ENCODE data around the gene C19orf67.

The C19orf67 gene

DNA sequence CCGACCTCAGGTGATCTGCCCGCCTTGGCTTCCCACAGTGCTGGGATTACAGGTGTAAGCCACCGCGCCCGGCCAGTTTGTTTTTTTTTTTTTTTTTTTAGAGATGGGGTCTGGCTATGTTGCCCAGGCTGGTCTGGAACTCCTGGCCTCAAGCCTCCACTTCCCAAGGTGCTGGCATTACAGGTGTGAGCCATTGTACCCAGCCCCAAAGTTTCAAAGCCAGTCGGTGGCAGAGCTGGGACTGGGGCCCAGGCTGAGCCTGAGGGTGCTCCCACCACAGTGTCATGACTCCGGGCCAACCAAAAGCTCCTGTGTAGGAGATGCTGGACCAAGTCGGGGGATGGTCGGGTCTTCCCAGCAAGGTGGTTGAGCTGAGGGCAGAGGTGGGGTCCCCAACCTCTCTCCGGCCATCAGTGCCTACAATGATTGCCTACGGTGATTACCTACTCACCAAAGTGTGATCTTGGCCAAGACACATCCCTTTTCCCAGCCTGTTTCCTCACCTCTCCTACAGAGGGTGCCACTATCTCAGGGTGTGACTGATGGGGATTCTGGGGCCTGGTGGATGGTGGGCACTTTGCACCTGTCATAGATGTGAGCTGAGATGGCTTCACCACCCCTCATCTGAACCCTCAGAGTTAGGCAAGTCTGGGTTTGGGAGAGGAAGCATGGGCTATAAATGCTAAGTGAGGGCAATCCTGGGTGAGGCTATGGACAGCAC, 10.8 kb upstream of the C19orf67 start:
- no peak overlapping the region for H3K27ac ChIP-seq (ENCODE audit: extremely low read depth, low read depth, low read length)
- no peaks in the 10 kb centered on the region for H3K9me3 ChIP-seq (ENCODE audit: control insufficient read depth, insufficient read depth, low read depth, low read length)
- CTCF ChIA-PET = interaction anchor here (0.6 to 1.1 kb wide), 5 partner anchors 16 to 1180 kb away, joined by 3 to 4 read pairs (median 3); a partner anchor contains a TSS
- peaks cover 15 to 37% of the 10 kb centered on the region in 2 experiments; a peak in 2 of 3 replicates for H3K36me3 ChIP-seq (ENCODE audit: control insufficient read depth in 2 of 2, insufficient read depth in 1 of 2, low read length in 2 of 2)
- H3K4me1 ChIP-seq (ENCODE audit: control insufficient read depth, insufficient read depth, low read length) = no peaks in the 10 kb centered on the region
- POLR2A ChIA-PET = interaction anchor here (0.7 to 1.7 kb wide), 2 partner anchors 27 to 40 kb away, joined by 4 to 7 read pairs; partner anchors contain the start of gene ASF1B
- TF ChIP-seq PRDM1 (tag by site-specific recombination; IDR thresholded peaks at IDR 0.05) (no peak), ZNF248 (tag by site-specific recombination; IDR thresholded peaks at IDR 0.05) (no peak), ZNF121 (tag by site-specific recombination; IDR thresholded peaks at IDR 0.05) (peak; percentile 77; the same call in 1 of the 2 replicates), REPIN1 (tag by site-specific recombination; IDR thresholded peaks at IDR 0.05; ENCODE audit: low read depth) (no peak), ZNF530 (tag by site-specific recombination; IDR thresholded peaks at IDR 0.05; ENCODE audit: low read depth) (no peak)
- TF ChIP-seq, protein P1, sequence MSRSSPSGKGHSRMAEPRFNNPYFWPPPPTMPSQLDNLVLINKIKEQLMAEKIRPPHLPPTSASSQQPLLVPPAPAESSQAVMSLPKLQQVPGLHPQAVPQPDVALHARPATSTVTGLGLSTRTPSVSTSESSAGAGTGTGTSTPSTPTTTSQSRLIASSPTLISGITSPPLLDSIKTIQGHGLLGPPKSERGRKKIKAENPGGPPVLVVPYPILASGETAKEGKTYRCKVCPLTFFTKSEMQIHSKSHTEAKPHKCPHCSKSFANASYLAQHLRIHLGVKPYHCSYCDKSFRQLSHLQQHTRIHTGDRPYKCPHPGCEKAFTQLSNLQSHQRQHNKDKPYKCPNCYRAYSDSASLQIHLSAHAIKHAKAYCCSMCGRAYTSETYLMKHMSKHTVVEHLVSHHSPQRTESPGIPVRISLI (tag by site-specific recombination; IDR thresholded peaks at IDR 0.05) = 0 out of 2 replicates have a peak, but pooled peaks have one; percentile 0
- no peak overlapping the region for H3K4me3 ChIP-seq (ENCODE audit: low read depth, low read length)

DNA sequence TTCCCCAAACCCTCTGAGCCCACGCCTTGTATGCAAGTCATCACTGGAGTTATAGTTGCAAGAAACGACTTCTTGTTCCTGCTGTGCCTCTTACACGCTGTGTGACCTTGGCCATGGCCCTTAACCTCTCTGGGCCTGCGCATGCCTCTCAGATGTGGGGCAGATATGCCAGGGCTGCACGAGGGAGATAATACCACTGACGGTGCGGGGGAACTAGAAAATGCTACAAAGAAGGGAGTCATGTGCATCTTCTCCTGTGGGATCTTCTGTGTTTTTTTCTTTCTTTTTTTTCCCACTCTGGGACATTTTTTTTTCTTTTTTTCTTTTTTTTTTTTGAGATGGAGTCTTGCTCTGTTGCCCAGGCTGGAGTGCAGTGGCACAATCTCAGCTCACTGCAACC, 9.3 kb upstream of the C19orf67 start:
- no peak for TF ChIP-seq ZNF214 (tag by site-specific recombination; IDR thresholded peaks at IDR 0.05; ENCODE audit: borderline replicate concordance)
- TF ChIP-seq, protein P1 (tag by site-specific recombination; IDR thresholded peaks at IDR 0.05) = peak; percentile 74; the same call in 1 of the 2 replicates
- no peak for TF ChIP-seq ZSCAN23 (tag by site-specific recombination; IDR thresholded peaks at IDR 0.05)
- TF ChIP-seq ZNF768 (tag by site-specific recombination; IDR thresholded peaks at IDR 0.05) = peak; percentile 82
- TF ChIP-seq GLIS1 (tag by site-specific recombination; IDR thresholded peaks at IDR 0.05) = no peak
- no peak for TF ChIP-seq ZNF175 (tag by site-specific recombination; IDR thresholded peaks at IDR 0.05)
- TF ChIP-seq, protein P2, sequence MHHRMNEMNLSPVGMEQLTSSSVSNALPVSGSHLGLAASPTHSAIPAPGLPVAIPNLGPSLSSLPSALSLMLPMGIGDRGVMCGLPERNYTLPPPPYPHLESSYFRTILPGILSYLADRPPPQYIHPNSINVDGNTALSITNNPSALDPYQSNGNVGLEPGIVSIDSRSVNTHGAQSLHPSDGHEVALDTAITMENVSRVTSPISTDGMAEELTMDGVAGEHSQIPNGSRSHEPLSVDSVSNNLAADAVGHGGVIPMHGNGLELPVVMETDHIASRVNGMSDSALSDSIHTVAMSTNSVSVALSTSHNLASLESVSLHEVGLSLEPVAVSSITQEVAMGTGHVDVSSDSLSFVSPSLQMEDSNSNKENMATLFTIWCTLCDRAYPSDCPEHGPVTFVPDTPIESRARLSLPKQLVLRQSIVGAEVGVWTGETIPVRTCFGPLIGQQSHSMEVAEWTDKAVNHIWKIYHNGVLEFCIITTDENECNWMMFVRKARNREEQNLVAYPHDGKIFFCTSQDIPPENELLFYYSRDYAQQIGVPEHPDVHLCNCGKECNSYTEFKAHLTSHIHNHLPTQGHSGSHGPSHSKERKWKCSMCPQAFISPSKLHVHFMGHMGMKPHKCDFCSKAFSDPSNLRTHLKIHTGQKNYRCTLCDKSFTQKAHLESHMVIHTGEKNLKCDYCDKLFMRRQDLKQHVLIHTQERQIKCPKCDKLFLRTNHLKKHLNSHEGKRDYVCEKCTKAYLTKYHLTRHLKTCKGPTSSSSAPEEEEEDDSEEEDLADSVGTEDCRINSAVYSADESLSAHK (tag by site-specific recombination; IDR thresholded peaks at IDR 0.05) = 0 out of 2 replicates have a peak, but pooled peaks have one; percentile 24
- H3K9me3 ChIP-seq (ENCODE audit: control insufficient read depth, insufficient read depth, low read depth, low read length) = no peaks in the 10 kb centered on the region
- H3K27ac ChIP-seq (ENCODE audit: extremely low read depth, low read depth, low read length) = no peak overlapping the region
- no peaks in the 10 kb centered on the region for H3K4me1 ChIP-seq (ENCODE audit: control insufficient read depth, insufficient read depth, low read length)
- POLR2A ChIA-PET = interaction anchor here (1.1 to 1.7 kb wide), 2 partner anchors 23 to 42 kb away, joined by 3 to 7 read pairs; partner anchors contain the start of genes ASF1B and PRKACA
- H3K36me3 ChIP-seq (ENCODE audit: control insufficient read depth in 2 of 2, insufficient read depth in 1 of 2, low read length in 2 of 2) = peaks cover 10 to 22% of the 10 kb centered on the region in 2 experiments; a peak in 2 of 3 replicates
- CTCF ChIA-PET = interaction anchor here (1.2 to 1.8 kb wide), 2 partner anchors 19 kb away, joined by 4 to 6 read pairs; no protein-coding TSS in a partner anchor
- H3K4me3 ChIP-seq (ENCODE audit: low read depth, low read length) = no peak overlapping the region

DNA sequence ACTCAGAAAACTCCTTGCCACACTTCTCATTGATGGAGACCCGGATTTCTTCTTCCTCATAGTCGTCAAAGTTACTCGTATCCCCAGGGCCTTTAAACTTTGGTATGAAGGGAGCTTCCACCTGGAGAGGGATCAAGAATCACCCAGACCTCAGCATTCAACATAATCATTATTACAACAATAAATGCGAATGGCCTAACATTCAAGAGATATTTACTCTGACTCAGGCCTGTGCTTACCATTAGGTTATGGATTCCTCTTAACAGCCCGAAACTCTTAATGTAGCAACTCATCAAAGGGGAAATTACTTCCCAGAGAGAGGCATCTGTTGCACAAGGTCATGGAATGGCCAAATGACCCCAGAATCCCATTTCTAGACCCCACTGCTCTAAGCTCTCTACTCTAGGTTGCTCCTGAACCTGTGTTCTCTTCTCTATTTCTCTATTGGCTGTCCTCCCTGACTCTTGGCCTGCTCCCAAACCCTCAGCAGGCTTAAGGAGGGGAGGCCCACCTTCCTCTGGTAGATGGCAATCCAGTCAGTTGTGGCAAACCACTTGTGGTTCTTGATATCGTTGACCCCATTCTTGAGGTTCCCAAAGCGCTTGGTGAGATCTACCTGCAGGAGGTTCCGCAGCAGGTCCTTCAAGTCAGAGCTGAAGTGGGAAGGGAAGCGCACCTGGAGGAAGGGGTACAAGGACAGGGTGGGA, 7.7 kb upstream of the C19orf67 start:
- Histone ChIP-seq H3K27ac (ENCODE audit: extremely low read depth, low read depth, low read length) (no peak overlapping the region), H3K36me3 (ENCODE audit: control insufficient read depth in 2 of 2, insufficient read depth in 1 of 2, low read length in 2 of 2) (peaks cover 2 to 29% of the 10 kb centered on the region in 2 experiments; a peak in 2 of 3 replicates), H3K4me1 (ENCODE audit: control insufficient read depth, insufficient read depth, low read length) (no peaks in the 10 kb centered on the region), H3K9me3 (ENCODE audit: control insufficient read depth, insufficient read depth, low read depth, low read length) (no peaks in the 10 kb centered on the region), H3K4me3 (ENCODE audit: low read depth, low read length) (no peak overlapping the region)
- CTCF ChIA-PET = interaction anchor here (0.6 to 1.8 kb wide), 4 partner anchors 18 to 296 kb away, joined by 3 to 6 read pairs (median 3); no protein-coding TSS in a partner anchor
- POLR2A ChIA-PET = no interaction called here
- 0 out of 2 replicates have a peak, but pooled peaks have one; percentile 16 for TF ChIP-seq KLF8 (tag by site-specific recombination; IDR thresholded peaks at IDR 0.05)
- TF ChIP-seq TRIM28 (IDR thresholded peaks at IDR 0.05; ENCODE audit: borderline replicate concordance, low read length) = peak; percentile 84; the same call in 1 of the 2 replicates
- TF ChIP-seq, protein P3, sequence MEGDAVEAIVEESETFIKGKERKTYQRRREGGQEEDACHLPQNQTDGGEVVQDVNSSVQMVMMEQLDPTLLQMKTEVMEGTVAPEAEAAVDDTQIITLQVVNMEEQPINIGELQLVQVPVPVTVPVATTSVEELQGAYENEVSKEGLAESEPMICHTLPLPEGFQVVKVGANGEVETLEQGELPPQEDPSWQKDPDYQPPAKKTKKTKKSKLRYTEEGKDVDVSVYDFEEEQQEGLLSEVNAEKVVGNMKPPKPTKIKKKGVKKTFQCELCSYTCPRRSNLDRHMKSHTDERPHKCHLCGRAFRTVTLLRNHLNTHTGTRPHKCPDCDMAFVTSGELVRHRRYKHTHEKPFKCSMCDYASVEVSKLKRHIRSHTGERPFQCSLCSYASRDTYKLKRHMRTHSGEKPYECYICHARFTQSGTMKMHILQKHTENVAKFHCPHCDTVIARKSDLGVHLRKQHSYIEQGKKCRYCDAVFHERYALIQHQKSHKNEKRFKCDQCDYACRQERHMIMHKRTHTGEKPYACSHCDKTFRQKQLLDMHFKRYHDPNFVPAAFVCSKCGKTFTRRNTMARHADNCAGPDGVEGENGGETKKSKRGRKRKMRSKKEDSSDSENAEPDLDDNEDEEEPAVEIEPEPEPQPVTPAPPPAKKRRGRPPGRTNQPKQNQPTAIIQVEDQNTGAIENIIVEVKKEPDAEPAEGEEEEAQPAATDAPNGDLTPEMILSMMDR (tag by site-specific recombination; IDR thresholded peaks at IDR 0.05) = no peak
- TF ChIP-seq, protein P1 (tag by site-specific recombination; IDR thresholded peaks at IDR 0.05) = no peak
- TF ChIP-seq GLI2 (tag by site-specific recombination; IDR thresholded peaks at IDR 0.05; ENCODE audit: borderline replicate concordance, low read depth) = no peak
- TF ChIP-seq, protein P4, sequence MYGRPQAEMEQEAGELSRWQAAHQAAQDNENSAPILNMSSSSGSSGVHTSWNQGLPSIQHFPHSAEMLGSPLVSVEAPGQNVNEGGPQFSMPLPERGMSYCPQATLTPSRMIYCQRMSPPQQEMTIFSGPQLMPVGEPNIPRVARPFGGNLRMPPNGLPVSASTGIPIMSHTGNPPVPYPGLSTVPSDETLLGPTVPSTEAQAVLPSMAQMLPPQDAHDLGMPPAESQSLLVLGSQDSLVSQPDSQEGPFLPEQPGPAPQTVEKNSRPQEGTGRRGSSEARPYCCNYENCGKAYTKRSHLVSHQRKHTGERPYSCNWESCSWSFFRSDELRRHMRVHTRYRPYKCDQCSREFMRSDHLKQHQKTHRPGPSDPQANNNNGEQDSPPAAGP (tag by site-specific recombination; IDR thresholded peaks at IDR 0.05) = no peak
- no peak for TF ChIP-seq ZNF391 (tag by site-specific recombination; IDR thresholded peaks at IDR 0.05; ENCODE audit: borderline replicate concordance, low read depth)
